Measurements from ENCODE around the gene GOLGA8N.

GOLGA8N gene

DNA sequence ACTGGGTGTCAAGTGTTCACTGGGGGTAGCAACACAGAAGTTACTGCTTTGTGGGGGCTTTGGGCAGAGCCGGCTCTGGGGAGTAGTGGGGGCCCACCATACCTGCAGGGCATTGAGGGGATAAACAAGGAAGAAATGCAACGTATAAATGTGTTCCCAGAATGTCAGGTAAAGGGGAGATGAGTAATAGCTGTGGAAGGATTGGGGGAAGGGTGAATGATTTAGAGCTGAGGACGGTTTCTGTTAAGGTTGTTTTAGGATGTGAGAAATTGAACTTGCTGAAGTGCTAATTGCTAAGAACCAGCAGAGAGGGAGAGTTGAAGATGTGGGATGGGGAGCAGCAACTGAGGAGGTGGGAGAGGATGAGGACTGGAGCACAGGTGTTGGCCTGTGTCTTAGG lies 58.9 kb downstream of the GOLGA8N start:
- DNase-seq = no peak

DNA sequence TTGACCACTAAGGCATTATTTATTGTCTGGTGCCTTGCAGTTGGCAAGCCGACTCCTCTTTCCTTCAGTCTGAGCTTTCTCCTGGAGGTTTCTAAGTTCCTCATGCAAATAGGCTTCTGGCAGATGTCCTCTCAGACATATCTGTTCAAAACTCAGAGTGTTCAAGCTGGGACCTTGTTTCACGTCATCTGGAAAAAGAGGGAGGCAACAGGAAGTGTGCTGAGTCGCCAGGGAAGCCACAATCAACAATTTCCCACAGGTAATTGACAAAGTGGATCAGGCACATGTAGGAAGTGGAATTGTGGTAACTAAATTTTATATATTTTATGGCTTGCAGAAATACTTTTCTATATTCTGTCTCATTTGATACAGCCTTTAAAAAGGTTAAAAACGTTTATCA lies 62.8 kb downstream of the GOLGA8N start:
- no peak for DNase-seq

DNA sequence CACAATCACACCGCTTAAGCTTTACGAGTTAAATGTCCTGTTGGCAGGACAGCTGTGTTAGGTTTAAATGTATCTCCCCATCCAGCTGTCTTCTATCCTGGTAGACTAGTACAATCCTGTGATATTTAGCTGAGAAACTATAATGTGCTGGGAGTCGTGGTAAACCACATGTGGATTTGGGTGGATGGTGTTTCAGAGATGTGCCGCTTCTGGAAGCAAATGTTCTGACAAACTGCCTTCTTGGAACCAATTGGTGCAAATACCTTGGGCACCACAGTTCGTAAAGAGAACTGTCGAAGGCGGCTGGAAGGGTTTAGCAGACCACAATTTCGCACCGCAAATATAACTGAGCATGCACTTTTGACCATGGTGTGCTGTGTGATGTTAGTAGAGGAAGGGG lies 63.2 kb downstream of the GOLGA8N start:
- DNase-seq = no peak
